Muscle layer of duodenum (tissue), 2 donors: Measurements from ENCODE around the gene PCNX2.

Experiments used
- H3K27ac ChIP-seq: one replicate; pipeline ENCODE4 v1.7.0; 2013; ENCODE audit warnings: mild to moderate bottlenecking, low read length
- H3K27me3 ChIP-seq: one replicate; pipeline ENCODE4 v1.7.0; 2013; ENCODE audit warnings: low read depth, mild to moderate bottlenecking, control low read depth, low read length
- H3K36me3 ChIP-seq, 2 donors: one replicate each; pipeline ENCODE4 v1.7.0; 2013; ENCODE audit warnings: low read length in 2 of 2, control low read depth in 1 of 2, mild to moderate bottlenecking in 1 of 2; ENCODE audit not compliant: insufficient read depth in 2 of 2, control insufficient read depth in 1 of 2
- H3K4me1 ChIP-seq, 2 donors: one replicate each; pipeline ENCODE4 v1.7.0; 2013; ENCODE audit warnings: low read length in 2 of 2, mild to moderate bottlenecking in 2 of 2, control low read depth in 1 of 2, moderate library complexity in 1 of 2; ENCODE audit not compliant: insufficient read depth in 2 of 2, control insufficient read depth in 1 of 2
- H3K4me3 ChIP-seq, 2 donors: one replicate each; pipeline ENCODE4 v1.7.0; 2013; ENCODE audit warnings: low read length in 2 of 2, low read depth in 1 of 2, mild to moderate bottlenecking in 1 of 2
- H3K9me3 ChIP-seq, 2 donors: one replicate each; pipeline ENCODE4 v1.7.0; 2013; ENCODE audit warnings: low read length in 2 of 2, control low read depth in 1 of 2, mild to moderate bottlenecking in 1 of 2; ENCODE audit not compliant: control insufficient read depth in 1 of 2
- donor health status: healthy.

The PCNX2 gene

GRCh38 chr1:233078396-233078795 lies 217.1 kb downstream of the PCNX2 start:
- Histone ChIP-seq H3K9me3 (no peaks in the 10 kb centered on the region), H3K27ac (no peak overlapping the region), H3K4me1 (peaks cover 0 to 5% of the 10 kb centered on the region in 2 donors), H3K4me3 (no peak overlapping the region), H3K36me3 (no peaks in the 10 kb centered on the region), H3K27me3 (no peaks in the 10 kb centered on the region)

GRCh38 chr1:233075915-233076295 lies 219.6 kb downstream of the PCNX2 start:
- Histone ChIP-seq H3K27ac (no peak overlapping the region), H3K9me3 (no peaks in the 10 kb centered on the region), H3K4me3 (no peak overlapping the region), H3K27me3 (no peaks in the 10 kb centered on the region), H3K36me3 (no peaks in the 10 kb centered on the region), H3K4me1 (peaks cover 0 to 5% of the 10 kb centered on the region in 2 donors)

GRCh38 chr1:233066087-233066486 lies 229.4 kb downstream of the PCNX2 start:
- H3K4me3 ChIP-seq, result no peak overlapping the region
- no peak overlapping the region for H3K27ac ChIP-seq
- no peaks in the 10 kb centered on the region for H3K27me3 ChIP-seq
- H3K4me1 ChIP-seq, result no peaks in the 10 kb centered on the region
- H3K9me3 ChIP-seq, result no peaks in the 10 kb centered on the region
- H3K36me3 ChIP-seq, result no peaks in the 10 kb centered on the region

GRCh38 chr1:233065685-233066084 lies 229.8 kb downstream of the PCNX2 start:
- H3K9me3 ChIP-seq, result no peaks in the 10 kb centered on the region
- H3K36me3 ChIP-seq, result no peaks in the 10 kb centered on the region
- no peak overlapping the region for H3K27ac ChIP-seq
- no peak overlapping the region for H3K4me3 ChIP-seq
- no peaks in the 10 kb centered on the region for H3K4me1 ChIP-seq
- no peaks in the 10 kb centered on the region for H3K27me3 ChIP-seq

GRCh38 chr1:233064988-233065387 lies 230.5 kb downstream of the PCNX2 start:
- Histone ChIP-seq H3K9me3 (no peaks in the 10 kb centered on the region), H3K4me1 (no peaks in the 10 kb centered on the region), H3K36me3 (no peaks in the 10 kb centered on the region), H3K27ac (no peak overlapping the region), H3K27me3 (no peaks in the 10 kb centered on the region), H3K4me3 (no peak overlapping the region)

- H3K27me3 ChIP-seq, result no peaks in the 10 kb centered on the region
- H3K9me3 ChIP-seq, result no peaks in the 10 kb centered on the region
- no peak overlapping the region for H3K27ac ChIP-seq
- no peak overlapping the region for H3K4me3 ChIP-seq
- no peaks in the 10 kb centered on the region for H3K36me3 ChIP-seq
- H3K4me1 ChIP-seq, result no peaks in the 10 kb centered on the region
Measured at GRCh38 chr1:233063462-233063861, 232.1 kb downstream of the PCNX2 start.

- Histone ChIP-seq H3K27me3 (no peaks in the 10 kb centered on the region), H3K36me3 (no peaks in the 10 kb centered on the region), H3K4me1 (no peaks in the 10 kb centered on the region), H3K9me3 (no peaks in the 10 kb centered on the region), H3K4me3 (no peak overlapping the region), H3K27ac (no peak overlapping the region)
Measured at GRCh38 chr1:233061265-233061664, 234.3 kb downstream of the PCNX2 start.

GRCh38 chr1:233060461-233060994 lies 235.0 kb downstream of the PCNX2 start:
- H3K27me3 ChIP-seq, result no peaks in the 10 kb centered on the region
- H3K4me3 ChIP-seq, result no peak overlapping the region
- H3K9me3 ChIP-seq, result no peaks in the 10 kb centered on the region
- no peak overlapping the region for H3K27ac ChIP-seq
- no peaks in the 10 kb centered on the region for H3K36me3 ChIP-seq
- H3K4me1 ChIP-seq, result no peaks in the 10 kb centered on the region

GRCh38 chr1:233057836-233058235 lies 237.7 kb downstream of the PCNX2 start:
- no peaks in the 10 kb centered on the region for H3K27me3 ChIP-seq
- no peak overlapping the region for H3K27ac ChIP-seq
- H3K36me3 ChIP-seq, result no peaks in the 10 kb centered on the region
- no peaks in the 10 kb centered on the region for H3K9me3 ChIP-seq
- H3K4me1 ChIP-seq, result no peaks in the 10 kb centered on the region
- no peak overlapping the region for H3K4me3 ChIP-seq

- Histone ChIP-seq H3K27me3 (no peaks in the 10 kb centered on the region), H3K4me1 (no peaks in the 10 kb centered on the region), H3K4me3 (no peak overlapping the region), H3K27ac (no peak overlapping the region), H3K36me3 (no peaks in the 10 kb centered on the region), H3K9me3 (no peaks in the 10 kb centered on the region)
Measured at GRCh38 chr1:233055879-233056641, 239.5 kb downstream of the PCNX2 start.

- H3K9me3 ChIP-seq, result no peaks in the 10 kb centered on the region
- no peaks in the 10 kb centered on the region for H3K4me1 ChIP-seq
- no peaks in the 10 kb centered on the region for H3K36me3 ChIP-seq
- H3K27ac ChIP-seq, result no peak overlapping the region
- H3K4me3 ChIP-seq, result no peak overlapping the region
- H3K27me3 ChIP-seq, result no peaks in the 10 kb centered on the region
Measured at GRCh38 chr1:233045588-233045987, 249.9 kb downstream of the PCNX2 start.

GRCh38 chr1:233042834-233043233 lies 252.7 kb downstream of the PCNX2 start:
- no peak overlapping the region for H3K4me3 ChIP-seq
- no peaks in the 10 kb centered on the region for H3K27me3 ChIP-seq
- H3K27ac ChIP-seq, result no peak overlapping the region
- H3K9me3 ChIP-seq, result no peaks in the 10 kb centered on the region
- no peaks in the 10 kb centered on the region for H3K4me1 ChIP-seq
- H3K36me3 ChIP-seq, result no peaks in the 10 kb centered on the region
